HG02973 (cell line): ENCODE results near the gene TAS2R42.

Experiments
- ATAC-seq: cut with Tn5 transposase; IDR thresholded peaks from one replicate; pipeline ENCODE4 v1.9.1; 2021; ENCODE audit warnings: moderate library complexity; ENCODE audit not compliant: unreplicated experiment

TAS2R42 gene, protein sequence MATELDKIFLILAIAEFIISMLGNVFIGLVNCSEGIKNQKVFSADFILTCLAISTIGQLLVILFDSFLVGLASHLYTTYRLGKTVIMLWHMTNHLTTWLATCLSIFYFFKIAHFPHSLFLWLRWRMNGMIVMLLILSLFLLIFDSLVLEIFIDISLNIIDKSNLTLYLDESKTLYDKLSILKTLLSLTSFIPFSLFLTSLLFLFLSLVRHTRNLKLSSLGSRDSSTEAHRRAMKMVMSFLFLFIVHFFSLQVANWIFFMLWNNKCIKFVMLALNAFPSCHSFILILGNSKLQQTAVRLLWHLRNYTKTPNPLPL

DNA sequence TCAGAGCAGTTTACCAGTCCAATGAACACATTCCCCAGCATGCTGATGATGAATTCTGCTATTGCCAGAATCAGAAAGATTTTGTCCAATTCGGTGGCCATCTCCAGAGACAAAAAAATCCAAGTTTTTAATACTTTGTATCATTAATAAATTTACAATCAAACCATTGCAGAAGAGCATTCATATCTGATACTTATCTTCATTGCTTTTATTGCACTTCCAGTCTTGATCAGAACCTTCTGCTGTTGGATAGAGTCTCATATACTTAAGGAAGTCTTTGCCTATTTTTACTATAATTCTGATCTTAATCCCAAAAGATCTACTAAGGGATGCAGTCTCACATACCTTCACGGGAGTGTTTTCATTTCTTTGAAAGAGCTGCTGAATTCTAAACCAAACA lies at the start of gene TAS2R42:
Gene TAS2R42, minus strand, starts transcription at position 101 of the 400 bp plus-strand sequence. Its CDS starts 0 bp downstream, at position 101.
- ATAC-seq = no peak

GRCh38 chr12:11233532-11233931 lies 46.8 kb upstream of the TAS2R42 start:
- no peak for ATAC-seq

DNA sequence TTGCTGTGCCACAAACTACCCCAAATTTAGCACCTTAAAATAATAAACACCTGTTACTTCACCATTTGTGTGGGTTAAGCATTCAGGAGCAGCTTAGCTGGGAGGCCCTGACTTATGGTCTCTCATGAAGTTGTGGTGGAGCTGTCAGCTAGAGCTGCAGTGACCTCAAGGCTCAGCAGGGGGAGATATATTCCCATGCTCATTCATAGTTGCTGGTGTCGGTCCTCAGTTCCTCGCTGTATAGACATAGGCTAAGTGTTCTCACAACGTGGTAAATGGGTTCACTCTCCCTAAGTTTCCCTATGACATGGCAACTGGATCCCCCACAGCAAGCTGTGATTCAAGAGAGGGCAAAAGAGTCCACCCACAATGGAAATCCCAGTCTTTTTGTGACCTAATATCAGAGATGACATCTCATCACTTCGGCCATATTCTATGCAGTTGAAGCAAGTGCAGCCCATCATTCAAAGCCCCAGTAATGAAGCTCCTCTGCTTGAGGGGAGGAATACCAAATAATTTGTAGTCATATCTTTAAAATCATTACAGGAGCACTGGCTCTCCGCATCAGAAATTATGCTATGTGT lies 41.7 kb upstream of the TAS2R42 start:
- peak; percentile 78 for ATAC-seq

DNA sequence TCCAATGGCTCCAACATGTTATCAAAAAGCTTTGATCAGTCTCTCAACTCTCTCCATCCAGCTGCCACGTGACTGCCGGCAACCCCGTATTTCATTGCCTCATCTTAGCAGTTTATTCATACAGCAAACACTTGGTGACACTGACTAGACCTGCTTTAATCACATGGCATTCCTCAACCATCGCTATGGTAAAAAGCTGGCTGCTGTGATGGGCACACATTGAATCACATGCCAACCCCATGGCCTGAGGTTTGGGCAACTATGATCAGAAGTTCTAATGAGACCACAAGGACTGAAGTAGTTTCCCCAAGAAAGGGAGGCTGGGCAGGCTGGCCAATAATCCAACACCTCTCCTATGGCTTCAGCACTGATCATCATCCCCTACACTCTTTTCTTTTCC lies 40.6 kb upstream of the TAS2R42 start:
- ATAC-seq = no peak

DNA sequence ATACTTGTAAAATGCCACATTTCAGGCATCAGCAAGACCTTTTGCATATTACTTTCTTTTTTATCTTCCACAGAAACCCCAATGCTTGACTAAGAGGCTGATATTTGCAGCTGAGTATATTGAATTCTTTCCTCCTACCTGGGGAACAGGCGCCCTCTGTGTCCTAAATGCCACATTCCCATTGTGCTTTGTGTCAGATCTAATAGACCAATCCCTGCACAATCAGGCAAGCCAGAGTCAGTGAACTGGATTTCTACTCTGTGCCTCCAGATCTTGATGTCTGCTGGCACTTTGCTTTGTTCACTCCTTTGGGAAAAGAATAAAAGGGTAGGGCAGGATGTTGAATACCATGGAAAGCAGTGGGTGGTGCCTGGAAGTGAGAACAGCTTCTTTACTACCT lies 22.4 kb upstream of the TAS2R42 start:
- no peak for ATAC-seq

DNA sequence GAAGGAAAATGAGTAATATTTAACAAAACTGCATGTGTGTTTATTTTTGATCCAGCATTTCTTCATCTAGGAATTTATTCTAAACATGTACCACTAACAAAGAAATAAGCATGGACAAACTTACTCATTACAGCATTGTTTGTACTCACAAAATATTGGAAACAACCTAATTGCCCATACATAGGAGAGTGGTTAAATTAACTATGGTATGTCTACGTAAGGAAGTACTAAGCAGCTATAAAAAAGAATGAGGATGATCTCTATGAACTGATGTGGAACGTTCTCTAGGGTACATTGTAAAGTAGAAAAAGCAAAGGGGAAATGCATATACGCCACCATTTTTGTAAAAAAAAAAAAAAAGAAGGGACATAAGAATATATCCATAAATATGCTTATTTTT lies 17.4 kb upstream of the TAS2R42 start:
- ATAC-seq = no peak

- ATAC-seq = no peak
Observed at GRCh38 chr12:11202811-11203210, 16.1 kb upstream of the TAS2R42 start.

GRCh38 chr12:11183011-11183410 lies 3.7 kb downstream of the TAS2R42 start:
- ATAC-seq = no peak

DNA sequence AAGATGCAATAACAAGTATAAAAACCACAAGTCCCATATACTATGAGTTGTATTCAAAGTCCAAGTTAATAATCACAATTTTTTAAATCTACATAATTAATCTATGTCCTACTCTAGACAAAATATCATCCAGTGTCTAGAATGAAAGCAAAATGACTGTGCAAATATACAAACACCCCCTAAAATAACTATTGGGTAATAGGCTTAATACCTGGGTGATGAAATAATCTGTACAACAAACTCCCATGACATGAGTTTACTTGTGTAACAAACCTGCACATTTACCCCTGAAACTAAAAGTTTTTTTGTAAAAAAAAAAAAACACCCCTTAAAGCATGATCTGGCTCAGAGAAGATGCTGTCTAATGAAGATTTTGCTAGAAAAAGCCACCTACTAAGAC lies 4.2 kb downstream of the TAS2R42 start:
- ATAC-seq = no peak

GRCh38 chr12:11178250-11178649 lies 8.5 kb downstream of the TAS2R42 start:
- ATAC-seq = no peak

DNA sequence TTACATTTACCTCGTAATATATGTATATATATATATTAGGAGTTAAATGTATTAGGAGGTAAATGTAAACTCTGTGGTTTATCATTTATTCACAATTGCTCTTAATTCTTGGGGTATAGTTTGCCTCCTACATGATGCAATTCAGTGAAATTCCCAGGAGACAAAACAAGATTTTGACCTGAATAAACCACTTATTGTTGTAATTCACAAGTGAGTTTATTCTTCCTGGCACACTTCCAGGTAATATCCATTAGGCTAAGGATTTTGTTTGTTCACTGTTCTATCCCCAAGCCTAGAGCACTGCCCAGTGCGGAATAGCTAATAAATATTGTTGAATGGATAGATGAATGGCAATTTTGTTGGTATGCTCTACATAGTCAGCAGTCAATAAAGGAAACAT lies 12.7 kb downstream of the TAS2R42 start:
- ATAC-seq = no peak

DNA sequence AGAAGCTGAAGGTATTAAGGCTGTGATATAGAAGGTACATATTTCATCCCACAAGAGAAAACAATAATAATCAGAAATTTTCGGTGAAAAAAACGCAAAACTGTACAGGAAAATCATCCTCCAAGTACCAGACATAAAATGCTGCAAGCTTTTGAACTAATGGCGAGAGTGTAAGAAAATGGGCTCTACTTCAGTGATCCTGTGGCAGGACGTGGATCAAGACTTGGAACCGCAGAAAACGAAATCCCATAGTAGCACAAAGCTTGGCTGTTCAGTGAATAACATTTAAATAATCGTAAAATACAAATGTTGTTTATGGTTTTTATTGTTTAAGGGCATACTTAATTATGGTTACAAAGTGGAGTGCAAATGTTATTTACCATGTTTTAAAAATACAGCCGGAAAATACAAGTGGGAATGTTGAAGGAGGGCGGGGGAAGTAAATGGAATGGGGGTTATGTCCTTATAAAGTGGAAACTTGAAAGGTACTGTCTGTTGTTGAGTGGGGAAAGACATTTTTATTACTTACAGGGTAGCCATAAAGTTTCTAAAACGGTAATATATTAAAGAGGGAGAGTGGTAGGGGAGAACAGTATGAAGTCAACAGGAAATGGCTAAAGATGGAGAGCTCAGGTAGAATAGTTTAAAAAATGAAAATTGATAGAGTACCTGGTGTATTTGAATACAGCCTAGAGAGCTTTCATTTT lies 14.6 kb downstream of the TAS2R42 start:
- ATAC-seq = no peak

DNA sequence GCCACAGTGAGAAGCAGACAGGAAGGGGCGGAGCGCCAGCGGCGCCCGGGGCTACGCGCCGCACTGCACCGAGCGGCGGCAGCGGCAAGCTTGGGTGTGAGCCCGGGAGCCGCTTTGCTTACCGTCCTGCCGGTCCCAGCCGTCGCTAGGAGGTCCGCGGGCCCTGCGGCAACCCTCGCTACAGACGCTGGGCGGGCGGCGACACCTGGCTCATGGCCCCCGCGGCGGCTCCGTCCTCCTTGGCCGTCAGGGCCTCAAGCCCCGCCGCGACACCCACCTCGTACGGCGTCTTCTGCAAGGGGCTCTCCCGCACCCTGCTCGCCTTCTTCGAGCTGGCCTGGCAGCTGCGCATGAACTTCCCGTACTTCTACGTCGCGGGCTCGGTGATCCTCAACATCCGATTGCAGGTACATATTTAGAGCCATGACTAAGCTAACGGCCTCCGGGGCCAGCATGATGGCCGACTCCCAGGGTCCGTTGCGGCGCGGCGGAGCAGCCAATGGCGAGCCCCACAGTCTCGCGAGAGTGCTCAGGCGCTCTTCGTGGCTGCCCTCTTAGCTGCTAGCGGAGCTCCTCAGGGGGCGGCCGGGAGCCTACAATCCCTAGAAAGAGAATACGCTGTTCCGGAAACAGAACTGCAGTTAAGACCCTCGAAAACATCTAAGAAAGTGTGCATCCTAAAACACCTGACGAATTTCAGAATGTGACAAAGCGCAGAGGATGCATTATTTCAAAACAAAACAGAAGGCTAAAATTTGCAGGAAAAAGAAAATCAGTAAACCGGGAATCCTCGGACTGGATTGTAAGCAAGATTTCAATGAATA lies 15.4 kb downstream of the TAS2R42 start, which contains the start of gene SMIM10L1:
Gene SMIM10L1, plus strand, starts transcription at position 50 of the 824 bp plus-strand sequence. Its CDS starts 163 bp downstream, at position 213.
- ATAC-seq = peak; percentile 97

DNA sequence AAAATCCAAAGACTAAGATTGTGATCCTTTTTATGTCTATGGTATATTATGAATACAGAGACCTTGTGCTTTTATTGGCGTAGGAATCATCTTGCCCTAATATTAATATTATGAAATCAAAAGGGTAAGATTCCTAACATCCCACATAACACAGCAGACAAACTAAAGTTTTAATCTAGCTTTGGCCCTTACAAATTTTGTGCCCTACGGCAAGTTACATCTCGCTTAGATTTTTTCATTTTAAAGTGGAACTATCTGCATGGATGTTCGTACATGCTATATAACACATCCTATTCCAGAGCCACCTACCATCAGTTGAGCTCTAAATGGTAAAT lies 16.0 kb downstream of the TAS2R42 start:
- no peak for ATAC-seq

GRCh38 chr12:11166300-11166699 lies 20.4 kb downstream of the TAS2R42 start:
- ATAC-seq = no peak

- ATAC-seq = no peak
Observed at GRCh38 chr12:11164384-11164783, 22.4 kb downstream of the TAS2R42 start.

DNA sequence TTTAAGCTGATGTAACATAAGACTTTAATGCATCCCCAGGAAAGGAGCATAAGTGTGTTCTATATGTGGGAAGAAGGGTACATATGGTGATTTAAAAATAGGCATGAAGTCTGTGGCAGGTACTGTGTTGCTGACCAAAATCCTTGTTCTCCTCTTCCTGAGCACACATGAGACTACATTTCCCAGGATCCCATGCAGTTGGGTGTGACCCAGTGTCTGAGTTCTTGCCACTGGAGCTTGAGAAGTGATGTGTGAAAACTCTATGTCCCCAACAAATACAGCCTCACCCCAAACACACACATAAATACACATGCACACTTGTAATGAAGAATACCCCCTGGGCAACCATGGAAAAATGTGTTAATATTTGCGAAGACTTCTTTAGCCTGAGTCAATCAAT lies 24.2 kb downstream of the TAS2R42 start:
- no peak for ATAC-seq

DNA sequence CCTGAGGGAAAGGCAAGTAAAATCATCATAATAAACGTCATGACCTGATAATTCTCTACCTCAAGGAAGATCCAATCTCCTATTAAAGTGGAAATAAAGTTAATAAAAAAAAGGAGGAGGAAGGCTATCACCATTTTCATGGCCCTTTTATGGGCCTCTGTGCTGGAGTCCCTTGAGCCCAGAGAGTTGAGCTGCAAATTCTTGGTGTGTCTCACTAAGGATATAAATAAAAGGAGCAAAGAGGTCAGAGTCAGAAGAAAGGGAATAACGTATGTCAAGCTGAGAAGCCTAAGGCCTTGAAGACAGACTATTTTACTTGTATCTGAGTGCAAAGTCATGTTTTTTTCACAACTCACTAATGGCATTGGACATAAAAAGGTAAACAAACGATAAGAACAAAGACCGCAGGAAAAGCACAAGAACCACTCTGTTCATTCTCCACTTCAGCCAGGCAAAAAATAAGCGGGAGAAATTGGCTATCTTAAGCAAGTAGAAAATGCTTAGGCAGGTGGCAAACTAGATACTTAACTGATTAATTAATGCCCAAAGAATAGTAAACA lies 27.8 kb downstream of the TAS2R42 start:
- ATAC-seq = no peak

GRCh38 chr12:11154400-11154925 lies 32.3 kb downstream of the TAS2R42 start:
- ATAC-seq = no peak

DNA sequence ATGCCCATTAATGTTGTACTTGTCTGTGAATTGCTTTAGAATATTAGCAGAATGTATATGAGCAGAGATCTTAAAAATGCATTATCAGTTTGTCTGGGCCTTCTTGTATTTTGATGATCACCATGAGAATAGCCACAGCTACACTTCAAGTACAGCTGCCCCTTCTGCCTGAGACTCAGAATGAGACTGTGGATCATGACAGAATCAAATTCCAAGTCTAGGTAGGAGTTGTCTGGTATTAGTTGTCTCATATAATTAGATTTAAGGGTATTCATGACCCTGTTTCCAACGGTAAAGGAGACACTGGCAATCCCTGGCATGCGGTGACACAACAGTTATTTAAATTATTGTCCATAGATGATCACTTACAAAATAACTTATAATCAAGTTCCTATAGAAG lies 34.0 kb downstream of the TAS2R42 start:
- no peak for ATAC-seq

GRCh38 chr12:11150832-11151231 lies 35.9 kb downstream of the TAS2R42 start:
- ATAC-seq = no peak
